Measurements from ENCODE around the gene JADE3.

JADE3 gene

GRCh38 chrX:46912098-46912602 is at the start of gene JADE3:
TSS of gene JADE3 (plus strand) at chrX:46912421. CDS start at chrX:46984895, 72,474 bp downstream.
- Histone ChIP-seq H3K4me1 (peaks cover 12% of the 10 kb centered on the region), H3K4me3 (peak within 1 kb of the TSS; percentile 82), H4K20me1 (peaks cover 39% of the 10 kb centered on the region), H3K4me2 (peak within 1 kb of the TSS; percentile 73), H3K9me3 (peaks cover 12% of the 10 kb centered on the region), H3K36me3 (no peaks in the 10 kb centered on the region), H3K27me3 (no peaks in the 10 kb centered on the region), H3K9ac (peak within 1 kb of the TSS; percentile 83), H3K27ac (peak within 1 kb of the TSS; percentile 81)
- TF ChIP-seq Cebpa-rat (IDR thresholded peaks at IDR 0.05): no peak

- H3K36me3 ChIP-seq: peaks cover 62% of the 10 kb centered on the region
- H4K20me1 ChIP-seq: peaks cover 10% of the 10 kb centered on the region; the same call in 1 of the 2 replicates
- H3K9ac ChIP-seq: no peak overlapping the region
- no peaks in the 10 kb centered on the region for H3K27me3 ChIP-seq
- no peaks in the 10 kb centered on the region for H3K4me1 ChIP-seq
- no peak for TF ChIP-seq Cebpa-rat (IDR thresholded peaks at IDR 0.05)
- no peak overlapping the region for H3K4me3 ChIP-seq
- H3K4me2 ChIP-seq: no peak overlapping the region
- H3K27ac ChIP-seq: no peak overlapping the region
- no peaks in the 10 kb centered on the region for H3K9me3 ChIP-seq
These were observed 49.1 kb upstream of the JADE3 start for GRCh38 chrX:46863072-46863471.

- H3K36me3 ChIP-seq: peaks cover 67% of the 10 kb centered on the region
- H3K4me2 ChIP-seq: no peak overlapping the region
- H3K27me3 ChIP-seq: no peaks in the 10 kb centered on the region
- TF ChIP-seq Cebpa-rat (IDR thresholded peaks at IDR 0.05): no peak
- H3K4me1 ChIP-seq: no peaks in the 10 kb centered on the region
- no peaks in the 10 kb centered on the region for H4K20me1 ChIP-seq
- H3K4me3 ChIP-seq: no peak overlapping the region
- H3K9me3 ChIP-seq: no peaks in the 10 kb centered on the region
- no peak overlapping the region for H3K9ac ChIP-seq
- no peak overlapping the region for H3K27ac ChIP-seq
These were observed 47.6 kb upstream of the JADE3 start for GRCh38 chrX:46864606-46865005.

- Histone ChIP-seq H3K9me3 (no peaks in the 10 kb centered on the region), H3K4me2 (no peak overlapping the region), H3K36me3 (peaks cover 71% of the 10 kb centered on the region), H4K20me1 (no peaks in the 10 kb centered on the region), H3K4me1 (no peaks in the 10 kb centered on the region), H3K27me3 (no peaks in the 10 kb centered on the region), H3K4me3 (no peak overlapping the region), H3K27ac (no peak overlapping the region), H3K9ac (no peak overlapping the region)
- no peak for TF ChIP-seq Cebpa-rat (IDR thresholded peaks at IDR 0.05)
These were observed 46.9 kb upstream of the JADE3 start for GRCh38 chrX:46865281-46865680.

GRCh38 chrX:46866726-46867125 is 45.5 kb upstream of the JADE3 start:
- no peaks in the 10 kb centered on the region for H3K9me3 ChIP-seq
- no peak overlapping the region for H3K4me2 ChIP-seq
- peaks cover 66% of the 10 kb centered on the region for H3K36me3 ChIP-seq
- H3K4me1 ChIP-seq: no peaks in the 10 kb centered on the region
- H3K4me3 ChIP-seq: no peak overlapping the region
- no peaks in the 10 kb centered on the region for H3K27me3 ChIP-seq
- no peaks in the 10 kb centered on the region for H4K20me1 ChIP-seq
- no peak for TF ChIP-seq Cebpa-rat (IDR thresholded peaks at IDR 0.05)
- no peak overlapping the region for H3K27ac ChIP-seq
- no peak overlapping the region for H3K9ac ChIP-seq

- no peak overlapping the region for H3K4me3 ChIP-seq
- H3K4me1 ChIP-seq: no peaks in the 10 kb centered on the region
- H3K36me3 ChIP-seq: peaks cover 27% of the 10 kb centered on the region
- no peak overlapping the region for H3K9ac ChIP-seq
- no peaks in the 10 kb centered on the region for H3K9me3 ChIP-seq
- H3K4me2 ChIP-seq: no peak overlapping the region
- no peak for TF ChIP-seq Cebpa-rat (IDR thresholded peaks at IDR 0.05)
- no peak overlapping the region for H3K27ac ChIP-seq
- H3K27me3 ChIP-seq: no peaks in the 10 kb centered on the region
- no peaks in the 10 kb centered on the region for H4K20me1 ChIP-seq
These were observed 38.5 kb upstream of the JADE3 start for GRCh38 chrX:46873746-46874145.

- H3K9me3 ChIP-seq: no peaks in the 10 kb centered on the region
- no peak overlapping the region for H3K27ac ChIP-seq
- H3K36me3 ChIP-seq: peaks cover 17% of the 10 kb centered on the region
- H4K20me1 ChIP-seq: no peaks in the 10 kb centered on the region
- H3K27me3 ChIP-seq: no peaks in the 10 kb centered on the region
- TF ChIP-seq Cebpa-rat (IDR thresholded peaks at IDR 0.05): no peak
- H3K9ac ChIP-seq: no peak overlapping the region
- no peaks in the 10 kb centered on the region for H3K4me1 ChIP-seq
- no peak overlapping the region for H3K4me2 ChIP-seq
- H3K4me3 ChIP-seq: no peak overlapping the region
These were observed 35.3 kb upstream of the JADE3 start for GRCh38 chrX:46876901-46877300.

- H3K36me3 ChIP-seq: peaks cover 19% of the 10 kb centered on the region
- no peaks in the 10 kb centered on the region for H3K27me3 ChIP-seq
- H3K4me1 ChIP-seq: peaks cover 10% of the 10 kb centered on the region; the same call in 1 of the 2 replicates
- H3K4me2 ChIP-seq: no peak overlapping the region
- H3K9me3 ChIP-seq: no peaks in the 10 kb centered on the region
- H3K4me3 ChIP-seq: no peak overlapping the region
- no peaks in the 10 kb centered on the region for H4K20me1 ChIP-seq
- no peak overlapping the region for H3K9ac ChIP-seq
- TF ChIP-seq Cebpa-rat (IDR thresholded peaks at IDR 0.05): no peak
- H3K27ac ChIP-seq: no peak overlapping the region
These were observed 30.0 kb upstream of the JADE3 start for GRCh38 chrX:46882266-46882665.

GRCh38 chrX:46884799-46885198 is 27.4 kb upstream of the JADE3 start:
- Histone ChIP-seq H3K9me3 (no peaks in the 10 kb centered on the region), H3K9ac (no peak overlapping the region), H3K27me3 (no peaks in the 10 kb centered on the region), H3K36me3 (peaks cover 18% of the 10 kb centered on the region), H3K4me2 (peak overlapping the region; percentile 17; the same call in 1 of the 2 replicates), H4K20me1 (no peaks in the 10 kb centered on the region), H3K4me1 (peaks cover 10% of the 10 kb centered on the region; the same call in 1 of the 2 replicates), H3K27ac (no peak overlapping the region), H3K4me3 (no peak overlapping the region)
- no peak for TF ChIP-seq Cebpa-rat (IDR thresholded peaks at IDR 0.05)

GRCh38 chrX:46898207-46898606 is 14.0 kb upstream of the JADE3 start:
- no peak for TF ChIP-seq Cebpa-rat (IDR thresholded peaks at IDR 0.05)
- Histone ChIP-seq H3K9me3 (no peaks in the 10 kb centered on the region), H3K4me3 (no peak overlapping the region), H3K4me2 (no peak overlapping the region), H3K27ac (no peak overlapping the region), H4K20me1 (no peaks in the 10 kb centered on the region), H3K27me3 (no peaks in the 10 kb centered on the region), H3K4me1 (no peaks in the 10 kb centered on the region; the same call in 1 of the 2 replicates), H3K9ac (no peak overlapping the region), H3K36me3 (no peaks in the 10 kb centered on the region)

All from BLaER1 (cell line).